Measurements from ENCODE around the gene FYTTD1.

DNA sequence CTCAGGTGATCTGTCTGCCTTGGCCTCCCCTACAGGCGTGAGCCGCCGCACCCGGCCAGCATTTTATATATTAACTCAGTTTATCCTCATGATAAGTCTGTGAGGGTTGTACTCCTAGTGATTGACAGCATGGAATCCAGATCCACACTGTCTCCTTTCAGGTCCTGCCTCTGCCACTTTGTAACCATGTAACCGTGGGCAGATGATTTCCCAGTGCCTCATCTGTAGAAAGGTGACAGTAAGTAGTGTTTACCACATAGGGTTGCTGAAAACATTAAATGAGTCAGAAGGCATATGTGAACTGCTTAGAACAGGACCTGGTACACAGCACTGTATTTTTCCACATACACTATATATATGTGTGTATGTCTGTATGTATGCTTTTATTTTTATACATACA, 2.4 kb downstream of the FYTTD1 start:
- TF ChIP-seq, protein P1, sequence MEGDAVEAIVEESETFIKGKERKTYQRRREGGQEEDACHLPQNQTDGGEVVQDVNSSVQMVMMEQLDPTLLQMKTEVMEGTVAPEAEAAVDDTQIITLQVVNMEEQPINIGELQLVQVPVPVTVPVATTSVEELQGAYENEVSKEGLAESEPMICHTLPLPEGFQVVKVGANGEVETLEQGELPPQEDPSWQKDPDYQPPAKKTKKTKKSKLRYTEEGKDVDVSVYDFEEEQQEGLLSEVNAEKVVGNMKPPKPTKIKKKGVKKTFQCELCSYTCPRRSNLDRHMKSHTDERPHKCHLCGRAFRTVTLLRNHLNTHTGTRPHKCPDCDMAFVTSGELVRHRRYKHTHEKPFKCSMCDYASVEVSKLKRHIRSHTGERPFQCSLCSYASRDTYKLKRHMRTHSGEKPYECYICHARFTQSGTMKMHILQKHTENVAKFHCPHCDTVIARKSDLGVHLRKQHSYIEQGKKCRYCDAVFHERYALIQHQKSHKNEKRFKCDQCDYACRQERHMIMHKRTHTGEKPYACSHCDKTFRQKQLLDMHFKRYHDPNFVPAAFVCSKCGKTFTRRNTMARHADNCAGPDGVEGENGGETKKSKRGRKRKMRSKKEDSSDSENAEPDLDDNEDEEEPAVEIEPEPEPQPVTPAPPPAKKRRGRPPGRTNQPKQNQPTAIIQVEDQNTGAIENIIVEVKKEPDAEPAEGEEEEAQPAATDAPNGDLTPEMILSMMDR (conservative IDR thresholded peaks at IDR 0.05; ENCODE audit: low read length) = no peak
- TF ChIP-seq EZH2phosphoT487 (IDR thresholded peaks at IDR 0.05; ENCODE audit: borderline replicate concordance, low read depth, low read length) = no peak
